ENCODE results near the gene RPS27L.

Gene RPS27L

DNA sequence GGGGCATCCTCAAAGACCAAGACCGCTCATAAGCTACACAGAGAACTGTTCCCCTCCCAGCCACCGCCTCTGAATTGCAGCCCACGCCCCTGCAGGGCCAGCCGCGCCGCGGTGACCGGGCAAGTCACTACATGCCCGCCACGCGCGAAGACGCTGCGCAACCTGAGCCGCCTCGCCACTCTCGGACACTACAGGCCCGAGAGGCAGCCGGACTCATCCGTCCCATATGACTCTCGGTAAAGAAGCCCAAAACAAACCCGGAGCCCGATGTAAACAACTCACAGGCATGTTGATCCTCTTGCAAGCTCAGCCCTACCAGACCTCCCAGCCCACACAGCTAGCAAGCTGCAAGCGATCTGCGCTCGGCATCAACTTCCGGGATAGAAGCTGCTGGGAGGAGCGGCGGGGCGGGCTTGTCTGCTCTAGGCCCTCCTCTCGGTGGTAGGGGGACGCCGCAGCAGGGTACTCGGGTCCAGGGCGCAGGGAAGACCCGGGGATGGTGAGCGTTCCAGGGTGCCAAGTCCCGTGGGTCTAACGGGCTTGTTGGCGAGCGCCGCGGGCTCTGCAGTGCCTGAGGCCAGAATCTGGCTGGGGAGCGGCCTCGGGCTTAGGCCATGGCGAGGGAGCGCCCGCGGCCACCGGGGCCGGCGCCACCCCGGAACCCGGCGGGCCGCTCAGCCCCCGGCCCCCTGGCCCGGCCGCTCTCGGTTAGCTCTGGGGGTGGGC, at the start of gene RPS27L (continued):
- TF ChIP-seq, protein P1, sequence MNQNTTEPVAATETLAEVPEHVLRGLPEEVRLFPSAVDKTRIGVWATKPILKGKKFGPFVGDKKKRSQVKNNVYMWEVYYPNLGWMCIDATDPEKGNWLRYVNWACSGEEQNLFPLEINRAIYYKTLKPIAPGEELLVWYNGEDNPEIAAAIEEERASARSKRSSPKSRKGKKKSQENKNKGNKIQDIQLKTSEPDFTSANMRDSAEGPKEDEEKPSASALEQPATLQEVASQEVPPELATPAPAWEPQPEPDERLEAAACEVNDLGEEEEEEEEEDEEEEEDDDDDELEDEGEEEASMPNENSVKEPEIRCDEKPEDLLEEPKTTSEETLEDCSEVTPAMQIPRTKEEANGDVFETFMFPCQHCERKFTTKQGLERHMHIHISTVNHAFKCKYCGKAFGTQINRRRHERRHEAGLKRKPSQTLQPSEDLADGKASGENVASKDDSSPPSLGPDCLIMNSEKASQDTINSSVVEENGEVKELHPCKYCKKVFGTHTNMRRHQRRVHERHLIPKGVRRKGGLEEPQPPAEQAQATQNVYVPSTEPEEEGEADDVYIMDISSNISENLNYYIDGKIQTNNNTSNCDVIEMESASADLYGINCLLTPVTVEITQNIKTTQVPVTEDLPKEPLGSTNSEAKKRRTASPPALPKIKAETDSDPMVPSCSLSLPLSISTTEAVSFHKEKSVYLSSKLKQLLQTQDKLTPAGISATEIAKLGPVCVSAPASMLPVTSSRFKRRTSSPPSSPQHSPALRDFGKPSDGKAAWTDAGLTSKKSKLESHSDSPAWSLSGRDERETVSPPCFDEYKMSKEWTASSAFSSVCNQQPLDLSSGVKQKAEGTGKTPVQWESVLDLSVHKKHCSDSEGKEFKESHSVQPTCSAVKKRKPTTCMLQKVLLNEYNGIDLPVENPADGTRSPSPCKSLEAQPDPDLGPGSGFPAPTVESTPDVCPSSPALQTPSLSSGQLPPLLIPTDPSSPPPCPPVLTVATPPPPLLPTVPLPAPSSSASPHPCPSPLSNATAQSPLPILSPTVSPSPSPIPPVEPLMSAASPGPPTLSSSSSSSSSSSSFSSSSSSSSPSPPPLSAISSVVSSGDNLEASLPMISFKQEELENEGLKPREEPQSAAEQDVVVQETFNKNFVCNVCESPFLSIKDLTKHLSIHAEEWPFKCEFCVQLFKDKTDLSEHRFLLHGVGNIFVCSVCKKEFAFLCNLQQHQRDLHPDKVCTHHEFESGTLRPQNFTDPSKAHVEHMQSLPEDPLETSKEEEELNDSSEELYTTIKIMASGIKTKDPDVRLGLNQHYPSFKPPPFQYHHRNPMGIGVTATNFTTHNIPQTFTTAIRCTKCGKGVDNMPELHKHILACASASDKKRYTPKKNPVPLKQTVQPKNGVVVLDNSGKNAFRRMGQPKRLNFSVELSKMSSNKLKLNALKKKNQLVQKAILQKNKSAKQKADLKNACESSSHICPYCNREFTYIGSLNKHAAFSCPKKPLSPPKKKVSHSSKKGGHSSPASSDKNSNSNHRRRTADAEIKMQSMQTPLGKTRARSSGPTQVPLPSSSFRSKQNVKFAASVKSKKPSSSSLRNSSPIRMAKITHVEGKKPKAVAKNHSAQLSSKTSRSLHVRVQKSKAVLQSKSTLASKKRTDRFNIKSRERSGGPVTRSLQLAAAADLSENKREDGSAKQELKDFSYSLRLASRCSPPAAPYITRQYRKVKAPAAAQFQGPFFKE (tag by site-specific recombination; IDR thresholded peaks at IDR 0.05; ENCODE audit: borderline replicate concordance) = no peak
- TF ChIP-seq EGR2 (tag by site-specific recombination; IDR thresholded peaks at IDR 0.05; ENCODE audit: low read depth) (peak; percentile 79), ZNF354C (tag by site-specific recombination; IDR thresholded peaks at IDR 0.05; ENCODE audit: borderline replicate concordance, low read depth) (no peak), KLF17 (tag by site-specific recombination; IDR thresholded peaks at IDR 0.05) (peak; percentile 88), ZNF16 (tag by site-specific recombination; IDR thresholded peaks at IDR 0.05; ENCODE audit: low read depth) (no peak), ZNF26 (tag by site-specific recombination; IDR thresholded peaks at IDR 0.05) (no peak), ZNF76 (tag by site-specific recombination; IDR thresholded peaks at IDR 0.05; ENCODE audit: borderline replicate concordance, low read depth) (peak; percentile 85), ZBTB1 (tag by site-specific recombination; IDR thresholded peaks at IDR 0.05) (no peak), ZBTB11 (tag by site-specific recombination; conservative IDR thresholded peaks at IDR 0.05; ENCODE audit: low read depth) (peak; percentile 59), ZSCAN16 (tag by site-specific recombination; IDR thresholded peaks at IDR 0.05) (no peak), SALL2 (tag by site-specific recombination; IDR thresholded peaks at IDR 0.05; ENCODE audit: borderline replicate concordance) (no peak), ZFHX2 (tag by site-specific recombination; conservative IDR thresholded peaks at IDR 0.05) (peak; percentile 93), ZNF785 (tag by site-specific recombination; IDR thresholded peaks at IDR 0.05) (no peak), ZNF175 (tag by site-specific recombination; IDR thresholded peaks at IDR 0.05) (no peak), ZFP69B (tag by site-specific recombination; IDR thresholded peaks at IDR 0.05) (peak; percentile 58)
- TF ChIP-seq, protein P2, sequence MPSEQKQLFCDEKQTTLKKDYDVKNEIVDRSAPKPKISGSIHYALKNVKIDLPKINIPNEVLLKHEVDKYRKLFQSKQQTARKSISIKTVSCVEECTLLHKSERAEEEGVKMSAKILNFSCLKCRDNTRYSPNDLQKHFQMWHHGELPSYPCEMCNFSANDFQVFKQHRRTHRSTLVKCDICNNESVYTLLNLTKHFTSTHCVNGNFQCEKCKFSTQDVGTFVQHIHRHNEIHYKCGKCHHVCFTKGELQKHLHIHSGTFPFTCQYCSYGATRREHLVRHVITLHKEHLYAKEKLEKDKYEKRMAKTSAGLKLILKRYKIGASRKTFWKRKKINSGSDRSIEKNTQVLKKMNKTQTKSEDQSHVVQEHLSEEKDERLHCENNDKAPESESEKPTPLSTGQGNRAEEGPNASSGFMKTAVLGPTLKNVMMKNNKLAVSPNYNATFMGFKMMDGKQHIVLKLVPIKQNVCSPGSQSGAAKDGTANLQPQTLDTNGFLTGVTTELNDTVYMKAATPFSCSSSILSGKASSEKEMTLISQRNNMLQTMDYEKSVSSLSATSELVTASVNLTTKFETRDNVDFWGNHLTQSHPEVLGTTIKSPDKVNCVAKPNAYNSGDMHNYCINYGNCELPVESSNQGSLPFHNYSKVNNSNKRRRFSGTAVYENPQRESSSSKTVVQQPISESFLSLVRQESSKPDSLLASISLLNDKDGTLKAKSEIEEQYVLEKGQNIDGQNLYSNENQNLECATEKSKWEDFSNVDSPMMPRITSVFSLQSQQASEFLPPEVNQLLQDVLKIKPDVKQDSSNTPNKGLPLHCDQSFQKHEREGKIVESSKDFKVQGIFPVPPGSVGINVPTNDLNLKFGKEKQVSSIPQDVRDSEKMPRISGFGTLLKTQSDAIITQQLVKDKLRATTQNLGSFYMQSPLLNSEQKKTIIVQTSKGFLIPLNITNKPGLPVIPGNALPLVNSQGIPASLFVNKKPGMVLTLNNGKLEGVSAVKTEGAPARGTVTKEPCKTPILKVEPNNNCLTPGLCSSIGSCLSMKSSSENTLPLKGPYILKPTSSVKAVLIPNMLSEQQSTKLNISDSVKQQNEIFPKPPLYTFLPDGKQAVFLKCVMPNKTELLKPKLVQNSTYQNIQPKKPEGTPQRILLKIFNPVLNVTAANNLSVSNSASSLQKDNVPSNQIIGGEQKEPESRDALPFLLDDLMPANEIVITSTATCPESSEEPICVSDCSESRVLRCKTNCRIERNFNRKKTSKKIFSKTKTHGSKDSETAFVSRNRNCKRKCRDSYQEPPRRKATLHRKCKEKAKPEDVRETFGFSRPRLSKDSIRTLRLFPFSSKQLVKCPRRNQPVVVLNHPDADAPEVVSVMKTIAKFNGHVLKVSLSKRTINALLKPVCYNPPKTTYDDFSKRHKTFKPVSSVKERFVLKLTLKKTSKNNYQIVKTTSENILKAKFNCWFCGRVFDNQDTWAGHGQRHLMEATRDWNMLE (tag by site-specific recombination; conservative IDR thresholded peaks at IDR 0.05; ENCODE audit: low read depth) = no peak
- TF ChIP-seq, protein P3, sequence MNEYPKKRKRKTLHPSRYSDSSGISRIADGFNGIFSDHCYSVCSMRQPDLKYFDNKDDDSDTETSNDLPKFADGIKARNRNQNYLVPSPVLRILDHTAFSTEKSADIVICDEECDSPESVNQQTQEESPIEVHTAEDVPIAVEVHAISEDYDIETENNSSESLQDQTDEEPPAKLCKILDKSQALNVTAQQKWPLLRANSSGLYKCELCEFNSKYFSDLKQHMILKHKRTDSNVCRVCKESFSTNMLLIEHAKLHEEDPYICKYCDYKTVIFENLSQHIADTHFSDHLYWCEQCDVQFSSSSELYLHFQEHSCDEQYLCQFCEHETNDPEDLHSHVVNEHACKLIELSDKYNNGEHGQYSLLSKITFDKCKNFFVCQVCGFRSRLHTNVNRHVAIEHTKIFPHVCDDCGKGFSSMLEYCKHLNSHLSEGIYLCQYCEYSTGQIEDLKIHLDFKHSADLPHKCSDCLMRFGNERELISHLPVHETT (tag by site-specific recombination; IDR thresholded peaks at IDR 0.05) = peak; percentile 40; the same call in 1 of the 2 replicates

Measured in HEK293 (cell line).